GM12891 (cell line): ENCODE data around the gene MGMT.

Experiments
- PAX5 ChIP-seq: IDR thresholded peaks from 2 replicates; pipeline ENCODE4 v1.6.1; 2011; ENCODE audit warnings: low read length, moderate library complexity, mild to moderate bottlenecking; ENCODE audit not compliant: insufficient read depth, severe bottlenecking
- POLR2A ChIP-seq: IDR thresholded peaks from 2 replicates; pipeline ENCODE4 v1.6.1; 2011; ENCODE audit warnings: low read depth, low read length, control low read depth
- POLR2AphosphoS5 ChIP-seq: IDR thresholded peaks from 2 replicates; pipeline ENCODE4 v1.6.1; 2011; ENCODE audit warnings: low read depth, low read length, control low read depth
- POU2F2 ChIP-seq: IDR thresholded peaks from 2 replicates; pipeline ENCODE4 v1.6.1; 2011; ENCODE audit warnings: low read depth, mild to moderate bottlenecking, control low read depth, low read length, moderate library complexity
- TAF1 ChIP-seq: IDR thresholded peaks from 2 replicates; pipeline ENCODE4 v1.6.1; 2011; ENCODE audit warnings: low read depth, low read length, control low read depth

- TF ChIP-seq POLR2A (no peak), POLR2AphosphoS5 (no peak), POU2F2 (no peak), TAF1 (no peak), PAX5 (no peak)
Measured at GRCh38 chr10:129658376-129659072, 191.5 kb downstream of the MGMT start.
